NCI-H1436 treated with DMSO at 0.1 percent for 48 hours (cell line): ENCODE results near the gene VWCE.
"Not testable (repeated sequence)": the region's sequence is repeated elsewhere in the genome, so short reads cannot be mapped to it uniquely, and the experiment has no call there.

Experiments used
- DNase-seq: peaks from one replicate; lab custom pipeline; 2025; lab: John Stamatoyannopoulos, UW

VWCE gene

DNA sequence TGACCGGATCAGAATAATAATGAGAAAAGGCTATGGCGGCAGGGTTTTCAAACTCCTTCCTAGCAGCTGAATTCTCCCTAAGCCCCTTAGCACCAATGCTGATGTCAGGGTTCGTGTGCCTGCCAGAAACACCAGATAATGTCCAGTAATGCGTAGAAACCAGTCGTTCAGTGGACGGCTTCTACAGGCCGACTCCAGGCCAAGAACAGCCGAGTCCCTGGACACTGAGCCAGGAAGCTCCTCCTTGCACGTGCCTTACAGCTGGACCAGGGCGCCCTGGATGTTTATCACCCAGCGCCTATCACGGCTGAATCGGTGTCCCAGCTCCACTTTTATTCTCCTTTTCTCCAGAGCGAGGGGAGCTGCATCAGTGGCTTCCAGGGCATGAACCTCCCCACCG lies 82.9 kb downstream of the VWCE start:
- not testable (repeated sequence) for DNase-seq

DNA sequence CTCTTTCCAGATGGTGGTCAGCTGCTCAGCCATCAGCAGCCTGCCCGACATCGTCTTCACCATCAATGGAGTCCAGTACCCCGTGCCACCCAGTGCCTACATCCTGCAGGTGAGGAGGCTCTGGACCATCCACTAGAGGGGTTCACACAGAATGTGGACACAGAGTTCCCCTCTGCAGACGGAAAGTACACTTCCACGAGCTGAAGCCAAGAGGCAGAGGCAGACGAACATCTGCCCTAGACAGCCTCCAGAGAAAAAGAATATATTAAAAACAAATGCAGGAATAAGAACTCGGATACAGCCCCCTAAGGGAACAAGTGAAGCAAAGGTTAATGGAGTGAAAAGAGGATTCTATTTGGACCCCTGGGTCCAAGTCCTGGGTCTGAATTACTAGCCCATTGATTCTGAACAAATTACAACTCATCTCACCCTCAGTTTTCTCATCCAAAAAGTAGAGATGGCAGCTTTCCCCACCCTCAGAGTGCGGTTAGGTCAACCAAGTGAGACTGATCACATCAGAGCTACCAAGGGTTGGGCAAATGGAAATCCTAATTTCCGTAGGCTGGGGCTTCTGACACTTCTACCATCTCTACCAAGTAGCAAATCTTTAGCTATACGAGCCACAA lies 83.7 kb downstream of the VWCE start:
- not testable (repeated sequence) for DNase-seq

DNA sequence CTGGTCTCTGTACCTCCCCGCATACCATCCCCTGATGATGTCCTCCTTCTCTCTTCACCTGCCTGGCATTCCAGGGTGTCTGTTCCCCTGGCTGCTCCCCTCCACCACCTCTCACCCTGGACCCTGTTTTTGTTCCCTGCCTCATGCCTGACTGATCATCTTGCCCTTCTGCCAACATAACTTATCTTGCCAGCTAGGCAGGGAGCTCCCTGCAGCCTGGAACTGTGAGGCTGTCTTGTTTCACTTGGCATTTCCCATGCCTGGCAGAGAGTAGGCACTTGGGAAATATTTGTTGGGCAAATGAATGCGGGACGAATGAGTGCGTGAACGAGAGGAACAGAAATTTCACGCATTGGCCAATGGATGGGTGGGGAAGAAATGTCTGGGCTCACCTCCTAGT lies 84.5 kb downstream of the VWCE start:
- DNase-seq = not testable (repeated sequence)
